Cerebellar nuclear complex (tissue), 1 donor: ENCODE measurements around the gene YIPF6.
A peak's percentile ranks its signal among the peaks of the same experiment; 100 is the strongest.
"Not testable (repeated sequence)": the region's sequence is repeated elsewhere in the genome, so short reads cannot be mapped to it uniquely, and the experiment has no call there.

ENCODE experiments used
- DNase-seq, 2 experiments: peaks; one replicate each; lab custom pipeline; 2025; lab: John Stamatoyannopoulos, UW

Gene YIPF6

DNA sequence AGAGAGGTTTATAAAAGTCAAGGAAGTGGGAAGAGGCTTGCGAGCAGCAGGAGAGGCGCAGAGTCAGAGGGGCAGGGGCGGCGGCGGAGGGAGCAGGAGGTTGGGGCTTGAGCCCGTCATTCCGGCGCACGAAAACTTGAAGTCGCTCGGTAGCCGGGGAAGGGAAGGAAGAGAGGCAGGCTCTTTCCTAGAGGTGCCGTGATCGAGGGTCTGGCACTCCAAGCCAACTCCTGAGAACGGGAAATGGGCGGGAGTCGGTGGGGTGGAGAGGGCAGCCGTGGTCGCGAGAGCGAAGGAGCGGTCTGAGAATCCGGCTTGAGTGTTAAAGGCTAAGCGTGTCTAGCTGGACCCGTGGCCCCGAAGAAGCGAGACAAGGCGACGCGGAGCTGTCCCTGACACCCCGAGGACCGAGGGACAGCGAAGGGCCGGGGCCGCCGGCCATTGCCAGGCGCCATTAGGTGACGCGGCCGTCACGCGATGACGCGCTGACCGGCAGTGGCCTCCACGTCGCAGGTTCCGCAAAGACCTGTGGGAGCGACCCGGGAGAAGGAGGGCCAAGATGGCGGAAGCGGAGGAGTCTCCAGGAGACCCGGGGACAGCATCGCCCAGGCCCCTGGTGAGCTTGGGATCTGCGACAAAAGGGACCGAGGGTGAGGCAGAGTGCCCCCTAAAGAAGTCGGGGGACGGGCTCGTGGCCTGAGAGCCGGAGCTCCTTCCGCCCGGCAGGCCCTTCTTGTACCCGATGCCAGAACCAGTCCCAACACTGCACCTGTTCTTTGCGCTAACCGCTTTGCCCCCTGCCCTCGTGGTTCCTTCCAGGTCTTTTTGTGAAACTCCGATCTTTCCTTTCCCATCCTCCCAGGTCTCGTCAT is at the start of gene YIPF6:
Gene YIPF6, plus strand, starts transcription at position 544 of the 872 bp plus-strand sequence. Its CDS starts 16 bp downstream, at position 560.
- DNase-seq = peak in 1 of 2 experiments; percentile 39

DNA sequence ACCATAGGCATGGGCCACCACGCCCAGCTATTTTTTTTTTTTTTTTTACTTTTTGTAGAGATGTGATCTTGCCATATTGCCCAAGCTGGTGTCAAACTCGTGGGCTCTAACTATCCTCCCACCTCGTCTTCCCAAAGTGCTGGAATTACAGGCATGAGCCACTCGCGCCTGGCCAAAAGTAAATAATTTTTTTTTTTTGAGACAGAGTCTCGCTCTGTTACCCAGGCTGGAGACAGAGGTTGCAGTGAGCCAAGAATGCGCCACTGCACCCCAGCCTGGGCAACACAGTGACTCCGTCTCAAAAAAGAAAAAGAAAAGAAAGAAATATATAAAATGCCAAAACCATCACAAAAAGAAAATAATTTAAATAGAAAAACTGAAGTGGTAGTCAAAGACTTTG is 47.1 kb upstream of the YIPF6 start:
- DNase-seq = no peak

GRCh38 chrX:68454476-68455150 is 44.2 kb upstream of the YIPF6 start:
- no peak for DNase-seq

DNA sequence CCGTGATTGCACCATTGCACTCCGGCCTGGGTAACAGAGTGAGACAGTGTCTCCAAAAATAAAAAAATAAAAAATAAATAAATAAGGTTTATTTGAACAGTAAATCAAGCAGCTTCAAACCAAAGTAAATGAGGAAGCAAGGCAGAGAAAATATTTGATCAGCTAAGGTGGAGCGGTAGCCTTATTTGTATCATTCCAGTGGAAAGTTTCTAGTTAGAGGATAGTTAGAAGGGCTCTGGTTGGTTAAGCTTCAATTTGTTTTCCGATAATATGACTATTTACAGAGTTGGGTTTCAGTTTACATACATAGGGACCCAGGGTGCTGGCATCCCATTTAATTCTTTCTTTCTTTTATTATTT is 43.7 kb upstream of the YIPF6 start:
- DNase-seq = no peak

DNA sequence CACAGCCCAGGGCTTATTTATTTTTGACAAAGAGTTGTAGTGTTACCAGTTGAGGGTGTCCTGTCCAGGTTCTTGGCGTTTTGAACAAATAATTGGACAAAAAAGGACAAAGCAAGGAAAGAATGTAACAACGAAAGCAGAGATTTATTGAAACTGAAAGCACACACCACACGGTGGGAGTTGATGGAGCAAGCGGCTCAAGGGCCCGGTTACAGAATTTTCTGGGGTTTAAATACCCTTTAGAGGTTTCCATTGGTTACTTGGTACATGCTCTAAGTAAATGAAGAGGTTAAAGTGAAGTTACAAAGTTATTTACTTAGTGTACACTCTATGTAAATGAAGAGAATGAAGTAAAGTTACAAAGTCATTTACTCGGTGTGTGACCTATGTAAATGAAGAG is 37.8 kb upstream of the YIPF6 start:
- DNase-seq = no peak

DNA sequence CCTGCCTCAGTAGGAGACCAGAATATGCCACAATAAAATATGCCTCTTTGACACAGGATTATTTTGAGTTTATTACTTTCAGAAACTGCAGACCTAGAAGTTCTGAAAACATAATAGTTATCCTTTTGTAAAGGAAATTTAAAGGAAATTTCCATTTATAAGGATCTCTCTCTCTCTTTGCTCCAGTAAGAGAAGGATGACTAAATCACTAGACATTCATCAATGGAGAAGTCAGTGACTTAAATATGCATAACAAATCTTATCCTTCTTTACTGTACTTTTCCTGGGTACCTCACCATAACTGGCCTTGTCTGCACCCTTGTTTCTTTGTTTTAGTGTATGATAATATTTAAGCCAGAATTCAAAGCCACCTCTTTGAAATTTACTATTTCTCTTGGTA is 37.3 kb upstream of the YIPF6 start:
- no peak for DNase-seq

- no peak for DNase-seq
Observed at GRCh38 chrX:68462197-68462596, 36.7 kb upstream of the YIPF6 start.

GRCh38 chrX:68462653-68463052 is 36.2 kb upstream of the YIPF6 start:
- DNase-seq = no peak

DNA sequence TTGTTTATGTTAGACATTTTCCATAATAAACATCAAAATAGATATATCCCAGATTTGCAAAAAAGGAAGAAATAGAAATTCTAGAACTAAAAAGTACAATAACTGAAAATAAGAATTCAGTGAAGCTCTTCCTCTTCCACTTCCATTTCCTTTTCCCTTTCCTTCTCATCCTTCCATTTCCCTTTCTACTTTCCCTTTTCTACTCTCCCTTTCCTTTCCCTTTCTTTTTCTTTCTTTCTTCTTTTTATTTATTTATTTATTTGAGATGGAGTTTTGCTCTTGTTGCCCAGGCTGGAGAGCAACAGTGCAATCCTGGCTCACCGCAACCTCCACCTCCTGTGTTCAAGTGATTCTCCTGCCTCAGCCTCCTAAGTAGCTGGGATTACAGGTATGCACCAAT is 35.0 kb upstream of the YIPF6 start:
- DNase-seq = no peak

DNA sequence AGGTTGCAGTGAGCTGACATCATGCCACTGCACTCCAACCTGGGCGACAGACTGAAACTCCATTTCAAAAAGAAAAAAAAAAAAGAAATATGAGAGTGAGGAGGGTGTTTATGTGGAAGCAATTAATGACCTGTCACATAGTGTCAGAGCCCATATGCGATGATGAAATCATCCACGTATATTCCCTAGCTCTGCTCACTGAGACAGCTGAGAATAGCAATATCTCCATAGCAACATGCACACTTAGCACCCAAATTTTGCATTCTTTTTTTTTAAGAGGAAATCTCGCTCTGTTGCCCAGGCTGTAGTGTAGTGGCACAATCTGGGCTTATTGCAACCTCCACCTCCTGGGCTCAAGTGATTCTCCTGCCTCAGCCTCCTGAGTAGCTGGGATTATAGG is 34.1 kb upstream of the YIPF6 start:
- DNase-seq = no peak

- DNase-seq = no peak
Observed at GRCh38 chrX:68480969-68481368, 17.9 kb upstream of the YIPF6 start.

DNA sequence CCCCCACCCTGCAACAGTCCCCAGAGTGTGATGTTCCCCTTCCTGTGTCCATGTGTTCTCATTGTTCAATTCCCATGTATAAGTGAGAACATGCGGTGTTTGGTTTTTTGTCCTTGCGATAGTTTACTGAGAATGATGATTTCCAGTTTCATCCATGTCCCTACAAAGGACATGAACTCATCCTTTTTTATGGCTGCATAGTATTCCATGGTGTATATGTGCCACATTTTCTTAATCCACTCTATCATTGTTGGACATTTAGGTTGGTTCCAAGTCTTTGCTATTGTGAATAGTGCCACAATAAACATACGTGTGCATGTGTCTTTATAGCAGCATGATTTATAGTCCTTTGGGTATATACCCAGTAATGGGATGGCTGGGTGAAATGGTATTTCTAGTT is 12.7 kb upstream of the YIPF6 start:
- DNase-seq = not testable (repeated sequence)

- no peak for DNase-seq
Observed at GRCh38 chrX:68487254-68487653, 11.6 kb upstream of the YIPF6 start.

GRCh38 chrX:68487924-68488323 is 10.9 kb upstream of the YIPF6 start:
- DNase-seq = no peak

DNA sequence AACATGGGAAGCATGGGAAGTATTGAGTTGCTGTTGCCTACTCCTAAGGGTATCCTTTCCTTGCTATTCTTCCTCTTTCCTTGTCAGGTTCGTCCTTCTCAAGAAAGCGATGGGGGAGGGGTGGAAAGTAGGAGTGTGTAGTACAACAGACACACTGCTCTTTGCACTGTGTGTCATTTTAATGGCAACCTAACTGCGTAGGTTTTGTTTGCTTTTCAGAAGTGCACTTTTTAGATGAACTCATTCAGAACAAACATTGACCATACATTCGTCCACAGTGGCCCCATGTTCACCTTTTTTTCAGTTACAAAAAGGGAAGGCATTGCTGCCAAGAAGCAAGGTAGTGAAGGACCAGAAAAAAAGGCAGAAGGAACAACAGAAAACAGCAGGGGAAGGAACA is 10.2 kb upstream of the YIPF6 start:
- no peak for DNase-seq

GRCh38 chrX:68490644-68491043 is 8.2 kb upstream of the YIPF6 start:
- no peak for DNase-seq

GRCh38 chrX:68492583-68492982 is 6.3 kb upstream of the YIPF6 start:
- DNase-seq = no peak

GRCh38 chrX:68493776-68494175 is 5.1 kb upstream of the YIPF6 start:
- not testable (repeated sequence) for DNase-seq

- no peak for DNase-seq
Observed at GRCh38 chrX:68498044-68498507, 775 bp upstream of the YIPF6 start.

GRCh38 chrX:68499543-68500504 is 973 bp downstream of the YIPF6 start:
- DNase-seq = no peak

GRCh38 chrX:68503836-68504636 is 5.2 kb downstream of the YIPF6 start:
- no peak for DNase-seq
